Osteoblast (primary cell): Measurements from ENCODE around the gene PRR15. TPM values are rescaled to one million over a fixed set of nuclear protein-coding genes. Genes with fewer than 3 reads are reported as not detected.

Experiments
- DNase-seq: peaks from one replicate; pipeline ENCODE4 v3.0.0; 2011; ENCODE audit warnings: low spot score, mixed read lengths; ENCODE audit not compliant: insufficient read length; ENCODE audit errors: missing footprints
- H2AFZ ChIP-seq: 2 replicates; pipeline ENCODE4 v1.6.0; 2011; ENCODE audit warnings: mild to moderate bottlenecking, low read length
- H3K27ac ChIP-seq: 2 replicates; pipeline ENCODE4 v1.5.1; 2011; ENCODE audit warnings: mild to moderate bottlenecking, low read depth, low read length, moderate library complexity
- H3K27me3 ChIP-seq: 2 replicates; pipeline ENCODE4 v1.6.0; 2012; ENCODE audit warnings: mild to moderate bottlenecking, control low read depth, inconsistent platforms, low read length, moderate library complexity; ENCODE audit not compliant: insufficient read depth
- H3K36me3 ChIP-seq: 2 replicates; pipeline ENCODE4 v1.5.1; 2011; ENCODE audit warnings: mild to moderate bottlenecking, low read length, control low read depth, moderate library complexity; ENCODE audit not compliant: insufficient read depth
- H3K4me1 ChIP-seq: 2 replicates; pipeline ENCODE4 v1.5.1; 2011; ENCODE audit warnings: mild to moderate bottlenecking, low read length, control low read depth, moderate library complexity; ENCODE audit not compliant: insufficient read depth
- H3K4me2 ChIP-seq: 2 replicates; pipeline ENCODE4 v1.6.0; 2011; ENCODE audit warnings: mild to moderate bottlenecking, low read length; ENCODE audit not compliant: insufficient read depth
- H3K4me3 ChIP-seq: fragments of 200-600 bp; sonication (generic); 3 replicates; pipeline ENCODE4 v1.5.1; 2012; ENCODE audit warnings: mild to moderate bottlenecking, low read length, inconsistent platforms; ENCODE audit not compliant: insufficient read depth
- H3K79me2 ChIP-seq: 2 replicates; pipeline ENCODE4 v1.6.0; 2012; ENCODE audit warnings: mild to moderate bottlenecking, low read length, control low read depth, inconsistent platforms; ENCODE audit not compliant: insufficient read depth
- H3K9me3 ChIP-seq: 2 replicates; pipeline ENCODE4 v1.5.1; 2011; ENCODE audit warnings: low read depth, low read length, control low read depth
- H4K20me1 ChIP-seq: 2 replicates; pipeline ENCODE4 v1.6.0; 2012; ENCODE audit warnings: mild to moderate bottlenecking, low read length, control low read depth; ENCODE audit not compliant: insufficient read depth
- CTCF ChIP-seq: IDR thresholded peaks from 2 replicates; pipeline ENCODE4 v1.5.1; 2011; ENCODE audit warnings: mild to moderate bottlenecking, low read depth, low read length, moderate library complexity; ENCODE audit errors: extremely low read depth
- total RNA-seq: library from RNA; depleted of rRNA; stranded (reverse); fragments of >200 nt; gene quantifications from 2 replicates; pipeline ENCODE4 v1.2.3, GENCODE V29; 2012

The PRR15 gene
- total RNA-seq, 1 donor: 1.1 TPM

DNA sequence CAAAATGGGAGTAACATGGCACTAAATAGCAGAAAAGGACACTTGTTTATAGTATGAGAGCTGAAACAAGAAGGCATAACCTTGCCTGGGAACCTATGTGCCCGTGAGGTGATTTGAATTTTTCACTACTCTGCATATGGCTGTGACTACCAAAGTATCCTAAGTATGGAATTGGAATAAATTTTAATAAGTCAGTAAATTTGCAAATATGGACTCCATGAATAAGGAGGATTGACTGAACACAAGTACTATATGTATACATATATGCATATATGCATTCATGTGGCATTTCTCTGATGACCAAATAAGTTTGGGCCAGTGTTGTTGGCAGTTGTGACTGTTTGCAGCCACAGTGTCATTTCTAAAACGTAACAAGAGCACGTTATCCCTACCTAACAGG, 34.5 kb downstream of the PRR15 start:
- TF ChIP-seq CTCF: no peak
- Histone ChIP-seq H3K27ac (no peak overlapping the region), H4K20me1 (no peaks in the 10 kb centered on the region), H3K4me3 (no peak overlapping the region), H2AFZ (no peak overlapping the region), H3K27me3 (no peaks in the 10 kb centered on the region), H3K9me3 (no peaks in the 10 kb centered on the region), H3K4me2 (no peak overlapping the region), H3K36me3 (no peaks in the 10 kb centered on the region), H3K79me2 (no peaks in the 10 kb centered on the region), H3K4me1 (no peaks in the 10 kb centered on the region)
- DNase-seq: no peak

GRCh38 chr7:29598613-29599012, 35.0 kb downstream of the PRR15 start:
- Histone ChIP-seq H3K79me2 (no peaks in the 10 kb centered on the region), H3K27ac (no peak overlapping the region), H3K4me3 (no peak overlapping the region), H3K36me3 (no peaks in the 10 kb centered on the region), H3K4me2 (no peak overlapping the region), H3K4me1 (no peaks in the 10 kb centered on the region), H3K9me3 (no peaks in the 10 kb centered on the region), H4K20me1 (no peaks in the 10 kb centered on the region), H2AFZ (no peak overlapping the region), H3K27me3 (no peaks in the 10 kb centered on the region)
- no peak for TF ChIP-seq CTCF
- DNase-seq: no peak

DNA sequence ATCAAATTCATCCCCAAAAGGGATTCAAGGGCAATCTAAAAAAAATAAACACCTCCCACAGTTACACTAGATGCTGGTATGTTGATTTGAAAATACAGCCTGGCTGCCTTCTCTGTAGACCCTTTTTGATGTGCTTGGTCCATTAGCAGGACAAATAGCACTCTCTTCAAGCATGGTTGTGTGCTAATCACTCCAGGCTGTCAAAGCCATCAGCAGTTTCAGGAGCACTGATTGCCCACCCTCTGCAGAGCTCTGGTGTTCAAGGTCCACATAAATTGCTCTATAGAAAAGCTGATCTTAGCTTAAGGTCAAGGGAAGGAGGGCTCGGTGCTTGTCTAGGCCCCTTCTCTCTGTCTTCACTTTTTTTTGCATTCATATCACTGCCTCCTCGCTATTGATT, 35.4 kb downstream of the PRR15 start:
- no peak overlapping the region for H2AFZ ChIP-seq
- TF ChIP-seq CTCF: no peak
- no peaks in the 10 kb centered on the region for H3K4me1 ChIP-seq
- no peak overlapping the region for H3K27ac ChIP-seq
- H3K79me2 ChIP-seq: no peaks in the 10 kb centered on the region
- H3K4me3 ChIP-seq: no peak overlapping the region
- no peak for DNase-seq
- H3K27me3 ChIP-seq: no peaks in the 10 kb centered on the region
- no peak overlapping the region for H3K4me2 ChIP-seq
- H4K20me1 ChIP-seq: no peaks in the 10 kb centered on the region
- H3K36me3 ChIP-seq: no peaks in the 10 kb centered on the region
- no peaks in the 10 kb centered on the region for H3K9me3 ChIP-seq

- Histone ChIP-seq H3K4me2 (no peak overlapping the region), H3K4me1 (peaks cover under 1% of the 10 kb centered on the region), H2AFZ (no peak overlapping the region), H3K79me2 (no peaks in the 10 kb centered on the region), H3K9me3 (no peaks in the 10 kb centered on the region), H4K20me1 (no peaks in the 10 kb centered on the region), H3K27me3 (no peaks in the 10 kb centered on the region), H3K4me3 (no peak overlapping the region), H3K36me3 (no peaks in the 10 kb centered on the region), H3K27ac (no peak overlapping the region)
- no peak for TF ChIP-seq CTCF
- DNase-seq: no peak
Observed at GRCh38 chr7:29600661-29601060, 37.0 kb downstream of the PRR15 start.
